ENCODE data around the gene POLR1F. TPM values are rescaled to one million over a fixed set of nuclear protein-coding genes. Genes with fewer than 3 reads are reported as not detected.

POLR1F gene, protein sequence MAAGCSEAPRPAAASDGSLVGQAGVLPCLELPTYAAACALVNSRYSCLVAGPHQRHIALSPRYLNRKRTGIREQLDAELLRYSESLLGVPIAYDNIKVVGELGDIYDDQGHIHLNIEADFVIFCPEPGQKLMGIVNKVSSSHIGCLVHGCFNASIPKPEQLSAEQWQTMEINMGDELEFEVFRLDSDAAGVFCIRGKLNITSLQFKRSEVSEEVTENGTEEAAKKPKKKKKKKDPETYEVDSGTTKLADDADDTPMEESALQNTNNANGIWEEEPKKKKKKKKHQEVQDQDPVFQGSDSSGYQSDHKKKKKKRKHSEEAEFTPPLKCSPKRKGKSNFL
- total RNA-seq: 19.5 and 23.9 TPM in 2 replicates

GRCh38 chr7:19708397-19709248 is at the start of gene POLR1F:
Gene POLR1F, minus strand, starts transcription at chr7:19709037. Its CDS starts 21 bp downstream, at chr7:19709016.

Small RNA genes lying within 50 kb of the gene (small RNA-seq; reads per million reads assigned to genes)
- 0.19 reads per million for gene MIR3146

Other genes starting within 250 kb of the POLR1F start
- gene TMEM196, start 64.6 kb upstream of the POLR1F start, total RNA-seq: not detected in 2 replicates

Data from subcutaneous preadipocyte (primary cell).